DMS79 (cell line): ENCODE measurements around the gene CIP2A.

ENCODE experiments used
- DNase-seq: peaks from one replicate; lab custom pipeline; 2025; lab: John Stamatoyannopoulos, UW

The CIP2A gene

DNA sequence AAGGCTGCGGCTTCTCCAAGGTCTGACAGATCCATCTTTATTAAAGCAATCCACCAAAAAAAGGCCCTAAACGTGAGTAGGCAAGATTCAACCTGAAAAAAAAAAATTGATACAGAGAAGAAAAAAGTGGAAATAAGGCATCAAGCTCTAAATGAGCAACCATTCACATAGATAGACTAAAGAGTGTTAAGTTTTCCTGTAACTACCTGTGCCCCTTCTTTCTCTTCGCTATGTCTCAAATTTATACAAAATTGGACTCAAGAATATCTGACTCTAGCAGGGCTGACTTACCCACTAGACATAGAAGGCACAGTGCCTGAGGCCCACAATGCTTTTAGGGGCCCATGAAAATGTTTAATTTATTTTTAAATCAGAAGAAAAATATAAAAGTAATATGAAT is 78.7 kb downstream of the CIP2A start, which contains the start of gene MYH15:
Gene MYH15, minus strand, starts transcription at position 101 of the 400 bp plus-strand sequence. Its CDS starts 66 bp downstream, at position 35.
- DNase-seq, result no peak

DNA sequence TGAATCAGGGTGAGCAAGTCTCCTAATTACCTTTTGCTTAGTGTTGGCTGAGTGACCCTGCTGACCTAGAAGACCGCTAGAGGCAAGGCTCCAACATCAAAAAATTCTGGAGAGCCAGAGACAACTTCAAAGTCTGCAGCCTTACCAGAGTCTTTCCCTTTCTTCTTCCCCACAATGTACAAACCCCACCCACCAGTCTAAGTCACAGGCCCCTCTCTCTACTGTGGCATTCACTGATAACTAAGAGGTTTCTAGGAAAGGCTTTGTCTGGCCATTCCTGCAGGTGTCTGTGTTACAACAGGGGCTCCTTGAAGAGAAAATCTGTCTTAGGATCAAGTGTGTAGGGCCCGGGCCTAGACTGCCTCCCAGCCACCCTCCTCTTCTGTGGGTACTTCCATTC is 79.4 kb downstream of the CIP2A start:
- DNase-seq, result no peak

GRCh38 chr3:108509263-108509662 is 80.0 kb downstream of the CIP2A start:
- DNase-seq, result no peak

DNA sequence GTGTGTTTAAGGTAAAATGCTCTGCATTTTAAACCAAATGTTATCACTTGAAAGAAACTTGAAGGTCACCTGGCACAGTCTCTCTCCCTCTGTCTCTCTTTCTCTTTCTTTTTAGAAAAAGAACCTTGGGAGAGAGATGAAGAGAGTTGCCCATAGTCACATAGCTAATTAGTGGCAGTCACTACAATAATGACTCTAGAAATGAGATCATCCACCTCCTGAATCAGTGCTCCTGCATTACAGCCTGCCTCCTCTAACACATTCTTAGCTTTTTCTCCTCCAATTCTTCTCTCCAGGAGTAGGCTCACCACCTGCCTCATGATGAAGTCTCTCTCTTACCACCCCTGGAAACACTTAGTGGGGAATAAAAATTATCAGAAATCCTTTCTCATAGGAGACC is 81.3 kb downstream of the CIP2A start:
- DNase-seq, result no peak

DNA sequence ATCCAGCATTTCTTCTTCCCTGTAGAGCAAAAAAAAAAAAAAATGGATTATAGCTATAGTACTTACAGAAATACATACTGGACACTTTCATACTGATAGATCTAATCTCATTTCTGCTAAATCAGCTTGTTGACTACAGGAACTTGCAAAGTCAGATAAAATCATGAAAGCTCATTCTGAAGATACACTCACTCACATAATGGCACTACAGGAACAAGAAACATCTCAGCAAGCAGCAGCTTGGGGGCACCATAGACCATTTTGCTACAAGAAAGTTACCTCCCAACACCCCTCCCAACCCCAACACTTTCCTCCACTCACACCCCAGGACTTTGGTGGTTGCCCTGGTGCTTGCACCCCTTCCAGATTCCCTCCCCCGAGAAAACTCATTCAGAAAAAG is 83.4 kb downstream of the CIP2A start:
- no peak for DNase-seq

DNA sequence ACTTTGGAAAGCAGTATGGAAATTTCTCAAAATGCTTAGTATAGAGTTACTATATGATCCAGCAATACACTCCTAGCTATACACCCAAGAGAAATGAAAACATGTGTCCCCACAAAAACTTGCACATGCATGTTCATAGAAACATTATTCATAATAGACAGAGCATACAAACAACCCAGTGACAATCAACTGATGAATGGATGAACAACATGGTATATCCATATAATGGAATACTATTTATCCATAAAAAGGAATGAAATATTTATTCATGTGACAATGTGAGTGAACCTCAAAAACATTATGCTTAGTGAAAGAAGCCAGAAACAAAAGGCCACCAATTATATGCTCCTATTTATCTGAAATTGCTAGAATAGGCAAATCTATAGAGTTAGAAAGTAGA is 85.5 kb downstream of the CIP2A start:
- no peak for DNase-seq

DNA sequence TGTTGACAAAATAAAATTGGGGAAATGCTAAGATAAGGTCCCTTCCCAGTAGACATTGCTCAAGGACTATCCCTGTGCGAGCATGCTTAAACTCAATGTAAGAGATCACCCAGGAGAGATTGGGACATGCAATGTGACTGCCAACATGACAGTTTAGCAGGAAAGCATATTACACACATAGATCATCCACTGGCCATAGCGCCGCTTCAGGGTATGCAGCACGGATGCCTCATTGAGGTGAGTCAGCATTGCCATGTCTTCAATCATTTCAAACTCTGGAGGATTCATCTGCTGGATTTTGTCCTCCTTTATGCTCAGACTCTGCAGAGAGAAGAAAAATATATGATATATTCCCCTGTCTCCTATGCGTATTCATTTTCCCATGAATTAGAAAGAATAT is 87.7 kb downstream of the CIP2A start:
- DNase-seq, result no peak

- no peak for DNase-seq
Observed at GRCh38 chr3:108500728-108501127, 88.5 kb downstream of the CIP2A start.
